Stimulated activated naive B cell treated with anti-CD40 and anti-IgM and Interleukin-4, amounts not matched to agents 10 μg/mL and 1 μg/mL and 100 μg/mL, for 72 hours (primary cell): Measurements from ENCODE around the gene PRTN3.

Experiments
- ATAC-seq, 2 donors: fragments of 150-1000 bp; cut with Tn5 transposase; replicated peaks; 2 replicates each; pipeline ENCODE4 v1.10.0; 2021; ENCODE audit warnings: moderate library complexity in 1 of 2
- DNase-seq: peaks from one replicate; pipeline ENCODE4 v3.0.0; 2021
- H3K27ac Mint-ChIP-seq: one replicate; pipeline ENCODE4 v1.8.0; 2022; ENCODE audit warnings: mild to moderate bottlenecking, mixed read lengths
- H3K27me3 Mint-ChIP-seq, 2 donors: one replicate each; pipeline ENCODE4 v1.8.0; 2022; ENCODE audit warnings: mixed read lengths in 2 of 2
- H3K36me3 Mint-ChIP-seq, 2 donors: one replicate each; pipeline ENCODE4 v1.8.0; 2022; ENCODE audit warnings: mixed read lengths in 2 of 2, mild to moderate bottlenecking in 1 of 2
- H3K4me1 Mint-ChIP-seq, 2 donors: one replicate each; pipeline ENCODE4 v1.8.0; 2022; ENCODE audit warnings: mixed read lengths in 2 of 2, mild to moderate bottlenecking in 1 of 2
- H3K4me3 Mint-ChIP-seq, 2 donors: one replicate each; pipeline ENCODE4 v1.8.0; 2022; ENCODE audit warnings: mild to moderate bottlenecking in 2 of 2, mixed read lengths in 2 of 2, moderate library complexity in 1 of 2
- H3K9me3 Mint-ChIP-seq, 2 donors: one replicate each; pipeline ENCODE4 v1.8.0; 2022; ENCODE audit warnings: mixed read lengths in 2 of 2, mild to moderate bottlenecking in 1 of 2

PRTN3 gene

GRCh38 chr19:799076-799881 lies 41.5 kb upstream of the PRTN3 start:
- H3K4me1 Mint-ChIP-seq = peaks cover 29 to 59% of the 10 kb centered on the region in 2 donors
- no peak for DNase-seq
- H3K36me3 Mint-ChIP-seq = peaks cover 42 to 44% of the 10 kb centered on the region in 2 donors

GRCh38 chr19:800360-801029 lies 40.3 kb upstream of the PRTN3 start:
- peak overlapping the region; percentile 95 for H3K27ac Mint-ChIP-seq

More at GRCh38 chr19:799076-799881, 41.5 kb upstream of the PRTN3 start:
- no peak for ATAC-seq
- H3K27me3 Mint-ChIP-seq = no peaks in the 10 kb centered on the region
- H3K27ac Mint-ChIP-seq = peak overlapping the region; percentile 95
- H3K9me3 Mint-ChIP-seq = no peaks in the 10 kb centered on the region
- peak overlapping the region; percentile 88 to 90 for H3K4me3 Mint-ChIP-seq

DNA sequence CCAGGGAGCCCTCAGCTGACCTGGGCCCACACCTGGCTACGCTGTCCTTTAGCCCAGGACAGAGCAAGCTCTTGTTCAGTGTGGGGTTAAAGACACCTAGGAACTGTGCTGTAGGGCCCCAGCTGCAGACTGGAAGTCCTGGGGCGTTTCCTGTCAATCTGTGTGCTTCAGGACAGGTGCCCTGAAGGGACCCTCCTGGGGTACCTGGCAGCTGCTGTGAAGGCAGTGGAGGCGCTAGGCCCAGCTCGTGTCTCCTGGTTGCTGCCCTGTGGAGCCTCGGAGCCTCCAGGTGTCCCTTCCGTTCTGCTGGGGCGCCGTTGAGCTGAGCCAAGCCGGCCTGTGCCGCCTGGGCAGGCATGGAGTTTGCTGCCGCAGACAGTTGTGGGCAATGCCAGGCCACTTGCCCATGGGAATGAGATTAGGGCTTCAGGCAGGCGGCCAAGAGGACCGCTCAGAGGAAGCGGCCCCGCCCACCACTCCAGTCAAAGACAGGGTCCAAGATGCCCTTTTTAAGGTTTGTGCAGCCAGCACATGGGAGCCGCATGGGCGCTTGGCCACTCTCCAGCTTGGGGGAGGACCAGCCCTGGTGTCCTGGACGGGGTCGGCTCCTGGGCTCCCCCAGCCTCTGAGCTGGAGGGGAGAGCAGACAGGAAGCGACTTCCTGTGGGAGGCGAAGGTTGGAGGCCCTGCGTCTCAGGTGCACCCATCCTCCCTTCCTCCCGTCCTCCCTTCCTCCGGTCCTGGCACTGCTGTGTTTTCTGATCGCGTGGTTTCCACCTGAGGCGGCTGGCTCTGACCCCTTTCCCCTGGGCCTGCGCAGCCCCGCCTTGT lies 39.6 kb upstream of the PRTN3 start:
- H3K4me3 Mint-ChIP-seq = peak overlapping the region; percentile 36 to 54
- no peaks in the 10 kb centered on the region for H3K9me3 Mint-ChIP-seq
- no peaks in the 10 kb centered on the region for H3K27me3 Mint-ChIP-seq
- no peak for DNase-seq
- H3K36me3 Mint-ChIP-seq = peaks cover 50% of the 10 kb centered on the region in 2 donors
- peak overlapping the region; percentile 85 for H3K27ac Mint-ChIP-seq
- H3K4me1 Mint-ChIP-seq = peaks cover 29 to 59% of the 10 kb centered on the region in 2 donors
- ATAC-seq = no peak

More at GRCh38 chr19:800360-801029, 40.3 kb upstream of the PRTN3 start:
- H3K27me3 Mint-ChIP-seq = no peaks in the 10 kb centered on the region
- no peak for ATAC-seq
- H3K9me3 Mint-ChIP-seq = no peaks in the 10 kb centered on the region
- peak overlapping the region; percentile 88 to 90 for H3K4me3 Mint-ChIP-seq
- peaks cover 48% of the 10 kb centered on the region in 2 donors for H3K36me3 Mint-ChIP-seq
- H3K4me1 Mint-ChIP-seq = peaks cover 29 to 59% of the 10 kb centered on the region in 2 donors
- DNase-seq = no peak

- H3K4me1 Mint-ChIP-seq = peaks cover 25 to 55% of the 10 kb centered on the region in 2 donors
Measured at GRCh38 chr19:801861-802497, 38.8 kb upstream of the PRTN3 start.

DNA sequence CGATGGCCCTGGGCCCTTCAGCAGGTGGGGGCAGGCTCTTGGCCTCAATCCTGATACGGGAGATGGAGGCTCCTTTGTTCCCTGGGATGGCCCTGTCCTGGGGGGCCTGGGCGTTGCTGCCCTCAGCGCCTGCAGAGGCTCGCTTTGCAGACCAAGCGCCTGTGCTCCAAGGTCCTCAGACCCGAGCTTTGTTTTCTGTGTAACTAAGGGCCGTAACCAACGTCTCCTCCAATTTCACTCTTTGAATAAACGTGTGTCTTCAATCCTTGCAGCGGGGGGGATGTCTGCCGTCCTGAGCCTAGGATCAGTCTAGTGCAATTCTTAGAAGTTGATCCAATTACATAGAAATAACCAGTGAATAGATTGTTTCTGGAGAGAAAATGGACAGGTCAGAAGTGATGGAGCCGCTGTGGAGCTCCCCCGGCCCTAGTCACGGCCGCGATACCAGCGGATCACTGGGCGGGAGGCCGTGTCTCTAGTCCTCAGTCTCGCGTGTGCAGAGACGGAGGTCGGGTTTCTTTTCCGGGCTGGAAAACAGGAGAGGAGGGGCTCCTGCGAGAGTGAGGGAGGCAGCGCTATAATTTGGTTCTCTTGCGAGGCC lies 38.2 kb upstream of the PRTN3 start:
- DNase-seq (no peak), ATAC-seq (no peak)
- Mint-ChIP-seq H3K27me3 (no peaks in the 10 kb centered on the region), H3K4me1 (peaks cover 28 to 61% of the 10 kb centered on the region in 2 donors), H3K36me3 (peaks cover 60 to 61% of the 10 kb centered on the region in 2 donors), H3K4me3 (no peak overlapping the region), H3K27ac (peak overlapping the region; percentile 84), H3K9me3 (no peaks in the 10 kb centered on the region)

More at GRCh38 chr19:801861-802497, 38.8 kb upstream of the PRTN3 start:
- Mint-ChIP-seq H3K36me3 (peaks cover 54 to 55% of the 10 kb centered on the region in 2 donors), H3K27me3 (no peaks in the 10 kb centered on the region), H3K9me3 (no peaks in the 10 kb centered on the region), H3K4me3 (peak overlapping the region; percentile 14 to 32), H3K27ac (peak overlapping the region; percentile 84)
- ATAC-seq = no peak
- no peak for DNase-seq

DNA sequence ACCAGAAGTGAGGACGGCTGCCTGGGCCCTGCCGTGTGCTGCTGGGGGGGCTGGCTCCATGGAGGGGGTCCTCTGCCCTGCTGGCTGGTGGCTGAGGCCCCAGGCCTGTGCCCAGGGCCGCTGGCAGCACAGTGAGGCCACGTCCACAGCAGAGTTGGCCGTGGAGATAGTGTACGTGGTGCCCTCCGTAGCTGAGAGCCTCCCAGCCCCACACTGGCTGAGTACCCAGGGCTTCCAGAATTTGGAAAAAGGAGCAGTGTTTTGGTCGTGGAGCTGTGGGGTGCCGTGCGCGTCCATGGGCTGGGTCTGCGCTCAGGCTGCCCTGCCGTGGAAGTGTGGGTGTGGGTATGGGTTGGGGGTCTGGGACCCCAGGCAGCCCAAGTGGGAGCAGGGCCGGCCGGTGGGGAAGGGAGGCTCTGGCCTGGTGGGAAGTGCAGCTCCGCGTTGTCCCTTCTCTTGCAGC lies 37.7 kb upstream of the PRTN3 start:
- Mint-ChIP-seq H3K9me3 (no peaks in the 10 kb centered on the region), H3K27me3 (no peaks in the 10 kb centered on the region), H3K4me3 (peak overlapping the region in 1 of 2 donors; percentile 41), H3K4me1 (peaks cover 32 to 66% of the 10 kb centered on the region in 2 donors), H3K36me3 (peaks cover 65 to 66% of the 10 kb centered on the region in 2 donors), H3K27ac (peak overlapping the region; percentile 84)
- no peak for DNase-seq
- ATAC-seq = no peak

- H3K4me1 Mint-ChIP-seq = peaks cover 31 to 60% of the 10 kb centered on the region in 2 donors
- ATAC-seq (no peak), DNase-seq (no peak)
- H3K27ac Mint-ChIP-seq = peak overlapping the region; percentile 20
- H3K27me3 Mint-ChIP-seq = no peaks in the 10 kb centered on the region
- H3K9me3 Mint-ChIP-seq = no peaks in the 10 kb centered on the region
- no peak overlapping the region for H3K4me3 Mint-ChIP-seq
- peaks cover 64% of the 10 kb centered on the region in 2 donors for H3K36me3 Mint-ChIP-seq
Measured at GRCh38 chr19:803686-804418, 36.9 kb upstream of the PRTN3 start.

- H3K27me3 Mint-ChIP-seq = no peaks in the 10 kb centered on the region
Measured at GRCh38 chr19:804419-805165, 36.2 kb upstream of the PRTN3 start.

DNA sequence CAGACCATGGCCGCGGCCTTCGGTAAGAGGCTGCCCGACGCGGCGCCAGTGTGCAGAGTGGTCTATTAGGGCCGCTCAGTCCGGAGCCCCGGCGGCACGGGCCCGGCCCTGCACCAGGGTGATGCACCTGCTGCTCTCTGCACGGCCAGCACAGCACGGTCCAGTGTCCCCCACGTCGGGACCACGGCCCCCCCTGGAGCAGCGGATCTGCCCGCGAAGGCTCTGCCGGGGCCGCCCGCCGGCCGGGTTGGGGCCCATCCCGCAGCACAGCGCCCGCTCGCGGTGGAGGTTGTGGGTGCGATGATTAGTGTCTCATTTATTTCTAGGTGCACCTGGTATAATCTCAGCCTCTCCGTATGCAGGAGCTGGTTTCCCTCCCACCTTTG lies 35.6 kb upstream of the PRTN3 start:
- H3K4me3 Mint-ChIP-seq = no peak overlapping the region
- H3K36me3 Mint-ChIP-seq = peaks cover 57 to 60% of the 10 kb centered on the region in 2 donors
- H3K4me1 Mint-ChIP-seq = peaks cover 23 to 47% of the 10 kb centered on the region in 2 donors
- DNase-seq (no peak), ATAC-seq (no peak)
- no peak overlapping the region for H3K27ac Mint-ChIP-seq
- H3K9me3 Mint-ChIP-seq = no peaks in the 10 kb centered on the region
- H3K27me3 Mint-ChIP-seq = no peaks in the 10 kb centered on the region

More at GRCh38 chr19:804419-805165, 36.2 kb upstream of the PRTN3 start:
- Mint-ChIP-seq H3K36me3 (peaks cover 57 to 60% of the 10 kb centered on the region in 2 donors), H3K9me3 (no peaks in the 10 kb centered on the region), H3K4me3 (no peak overlapping the region), H3K4me1 (peaks cover 27 to 53% of the 10 kb centered on the region in 2 donors), H3K27ac (no peak overlapping the region)
- ATAC-seq = no peak
- no peak for DNase-seq

DNA sequence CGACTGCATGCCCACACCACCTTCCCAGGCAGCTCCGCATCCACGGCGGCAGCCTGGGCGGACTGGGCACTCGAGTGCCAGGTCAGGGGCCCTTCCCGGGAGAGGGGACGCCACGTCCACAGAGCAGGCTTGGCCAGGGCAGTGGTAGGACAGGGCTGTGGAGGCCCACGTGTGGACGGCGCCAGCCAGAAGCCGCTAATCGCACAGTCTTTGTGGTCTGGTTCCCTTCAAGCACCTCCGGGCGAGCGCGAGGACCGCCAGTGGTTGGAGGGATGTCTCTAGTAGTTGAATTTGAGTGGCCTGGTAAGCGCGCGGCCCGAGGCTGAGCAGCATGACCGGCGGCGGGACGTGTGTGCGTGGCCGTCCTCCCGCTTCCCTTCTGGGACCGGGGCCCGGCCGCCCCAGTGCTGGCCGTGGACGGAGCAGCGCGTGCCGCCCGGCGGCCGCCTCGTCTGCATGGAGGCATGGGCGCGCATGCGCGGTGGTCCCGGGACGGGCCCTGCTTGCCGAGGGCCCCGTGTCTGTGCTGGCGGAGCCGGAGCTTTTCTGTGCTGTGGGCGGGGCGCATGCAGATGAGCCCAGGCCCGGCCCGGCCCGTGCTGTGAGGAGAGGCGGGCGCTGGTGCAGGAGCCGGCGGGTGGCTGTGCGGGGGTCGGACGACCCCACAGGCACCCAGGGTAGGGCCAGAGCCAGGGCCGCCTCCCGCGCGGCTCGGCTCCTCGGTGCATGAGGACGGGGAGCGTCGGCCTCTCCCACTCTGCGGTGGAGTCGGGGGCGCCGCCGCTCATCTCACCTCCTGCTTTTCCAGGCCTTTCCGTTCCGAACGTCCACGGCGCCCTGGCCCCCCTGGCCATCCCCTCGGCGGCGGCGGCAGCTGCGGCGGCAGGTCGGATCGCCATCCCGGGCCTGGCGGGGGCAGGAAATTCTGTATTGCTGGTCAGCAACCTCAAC lies 34.9 kb upstream of the PRTN3 start:
- ATAC-seq (no peak), DNase-seq (no peak)
- Mint-ChIP-seq H3K36me3 (peaks cover 58 to 60% of the 10 kb centered on the region in 2 donors), H3K4me3 (no peak overlapping the region), H3K9me3 (no peaks in the 10 kb centered on the region), H3K27ac (no peak overlapping the region), H3K27me3 (no peaks in the 10 kb centered on the region), H3K4me1 (peaks cover 18 to 40% of the 10 kb centered on the region in 2 donors)

GRCh38 chr19:806815-807421 lies 33.9 kb upstream of the PRTN3 start:
- Mint-ChIP-seq H3K4me1 (peaks cover 14 to 31% of the 10 kb centered on the region in 2 donors), H3K4me3 (no peak overlapping the region), H3K9me3 (no peaks in the 10 kb centered on the region), H3K27me3 (no peaks in the 10 kb centered on the region), H3K27ac (peak overlapping the region; percentile 77), H3K36me3 (peaks cover 56 to 61% of the 10 kb centered on the region in 2 donors)
- DNase-seq = no peak
- no peak for ATAC-seq
